Measurements from ENCODE around the gene MTSS2.
"Not testable (repeated sequence)": the region's sequence is repeated elsewhere in the genome, so short reads cannot be mapped to it uniquely, and the experiment has no call there.

Gene MTSS2

GRCh38 chr16:70678121-70678897 is 7.5 kb downstream of the MTSS2 start:
- H3K27ac Mint-ChIP-seq, result no peak overlapping the region
- TF ChIP-seq CTCF (IDR thresholded peaks at IDR 0.05), result no peak
- DNase-seq, result no peak
- peaks cover 12% of the 10 kb centered on the region for H3K4me1 Mint-ChIP-seq
- no peaks in the 10 kb centered on the region for H3K9me3 Mint-ChIP-seq
- peaks cover 25% of the 10 kb centered on the region for H3K36me3 Mint-ChIP-seq (ENCODE audit: low read depth)
- no peak overlapping the region for H3K4me3 Mint-ChIP-seq
- no peaks in the 10 kb centered on the region for H3K27me3 Mint-ChIP-seq (ENCODE audit: low read depth, poor library complexity)

GRCh38 chr16:70677499-70678120 is 8.2 kb downstream of the MTSS2 start:
- DNase-seq, result no peak
- no peak overlapping the region for H3K27ac Mint-ChIP-seq
- no peak for TF ChIP-seq CTCF (IDR thresholded peaks at IDR 0.05)
- H3K9me3 Mint-ChIP-seq, result no peaks in the 10 kb centered on the region
- H3K27me3 Mint-ChIP-seq (ENCODE audit: low read depth, poor library complexity), result no peaks in the 10 kb centered on the region
- H3K4me3 Mint-ChIP-seq, result no peak overlapping the region
- H3K4me1 Mint-ChIP-seq, result peaks cover 8% of the 10 kb centered on the region
- peaks cover 32% of the 10 kb centered on the region for H3K36me3 Mint-ChIP-seq (ENCODE audit: low read depth)

DNA sequence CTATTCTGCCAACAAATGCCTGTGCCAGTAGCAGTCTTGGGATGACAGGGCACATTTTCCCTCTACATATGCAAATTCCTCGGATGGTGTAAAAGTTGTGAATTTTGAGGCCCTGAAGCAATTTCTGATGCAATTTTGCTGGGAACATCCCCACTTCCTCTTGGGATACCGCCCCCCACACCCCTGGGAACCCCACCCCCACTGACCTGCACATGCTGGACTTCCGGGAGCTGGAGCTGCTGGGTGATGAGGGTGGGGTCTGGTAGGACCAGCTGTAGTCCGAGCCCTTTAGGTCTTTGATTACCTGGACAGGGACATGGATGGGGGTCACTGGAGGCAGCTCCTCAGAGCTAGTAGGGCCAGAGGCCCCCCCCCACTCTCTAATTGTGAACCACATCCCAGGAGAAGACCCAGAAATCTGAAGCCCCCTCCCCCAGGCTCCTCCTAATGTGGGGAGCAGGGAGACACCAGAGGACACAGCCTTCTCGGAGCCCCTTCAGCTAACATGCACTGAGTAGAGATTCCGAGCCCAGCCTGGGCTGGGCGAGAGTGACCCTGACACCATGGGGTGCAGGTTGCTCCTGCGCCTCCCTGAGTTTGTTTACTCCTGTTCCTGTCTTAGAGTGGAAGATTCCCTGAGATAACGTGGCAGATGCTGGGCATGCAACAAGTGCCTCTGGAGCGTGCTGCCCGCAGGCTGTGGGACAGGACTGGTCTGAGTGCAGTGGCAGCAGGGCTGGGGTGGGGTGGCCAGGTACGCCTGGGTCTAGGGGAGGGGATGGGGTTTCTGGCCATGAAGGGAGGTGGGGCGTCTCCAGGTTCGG is 9.0 kb downstream of the MTSS2 start:
- Mint-ChIP-seq H3K36me3 (ENCODE audit: low read depth) (peaks cover 39% of the 10 kb centered on the region), H3K27ac (no peak overlapping the region)

DNA sequence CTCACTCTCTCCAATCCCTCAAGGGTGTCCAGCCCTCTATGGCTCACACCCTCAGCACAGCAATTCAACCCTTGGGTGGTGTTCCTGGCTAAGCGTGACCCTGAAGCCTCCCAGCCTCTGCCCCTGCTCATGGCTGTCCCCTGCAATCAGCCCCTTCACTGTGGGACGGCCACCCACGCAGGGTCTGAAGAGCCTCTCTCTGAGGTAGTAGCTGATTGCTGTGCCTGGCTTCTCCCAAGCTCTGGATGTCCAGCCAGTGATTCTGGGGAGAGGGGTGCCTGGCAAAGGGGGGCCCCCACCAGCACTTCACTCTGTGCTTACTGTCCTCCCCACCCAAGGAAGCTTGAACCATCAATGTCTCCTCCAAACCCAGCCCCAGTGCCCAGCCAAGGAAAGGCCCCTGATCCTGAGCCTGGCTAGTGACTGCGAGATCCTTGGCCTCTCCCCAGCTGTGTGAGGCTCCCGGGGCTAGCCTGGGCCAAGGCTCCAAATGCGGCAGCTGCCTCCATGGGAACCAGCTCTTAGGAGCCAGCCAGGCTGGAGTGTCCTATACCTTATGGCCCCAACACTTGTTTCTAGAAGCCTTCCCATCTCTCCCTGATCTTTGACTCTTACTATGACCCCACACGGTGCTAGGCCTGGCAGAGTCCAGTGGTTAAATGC is 9.9 kb downstream of the MTSS2 start:
- no peak overlapping the region for H3K4me3 Mint-ChIP-seq
- H3K4me1 Mint-ChIP-seq, result peaks cover 5% of the 10 kb centered on the region
- no peak overlapping the region for H3K27ac Mint-ChIP-seq
- no peak for DNase-seq
- H3K9me3 Mint-ChIP-seq, result no peaks in the 10 kb centered on the region
- TF ChIP-seq CTCF (IDR thresholded peaks at IDR 0.05), result no peak
- H3K36me3 Mint-ChIP-seq (ENCODE audit: low read depth), result peaks cover 48% of the 10 kb centered on the region
- no peaks in the 10 kb centered on the region for H3K27me3 Mint-ChIP-seq (ENCODE audit: low read depth, poor library complexity)

More for the DNA sequence above, 9.0 kb downstream of the MTSS2 start:
- no peak for DNase-seq
- no peaks in the 10 kb centered on the region for H3K9me3 Mint-ChIP-seq
- H3K27me3 Mint-ChIP-seq (ENCODE audit: low read depth, poor library complexity), result no peaks in the 10 kb centered on the region
- no peak overlapping the region for H3K4me3 Mint-ChIP-seq
- H3K4me1 Mint-ChIP-seq, result peaks cover 5% of the 10 kb centered on the region
- TF ChIP-seq CTCF (IDR thresholded peaks at IDR 0.05), result no peak

GRCh38 chr16:70674221-70675014 is 11.4 kb downstream of the MTSS2 start:
- peaks cover 64% of the 10 kb centered on the region for H3K36me3 Mint-ChIP-seq (ENCODE audit: low read depth)

GRCh38 chr16:70670938-70671337 is 14.9 kb downstream of the MTSS2 start:
- not testable (repeated sequence) for H3K27ac Mint-ChIP-seq; DNase-seq; H3K4me3 Mint-ChIP-seq; H3K27me3 Mint-ChIP-seq (ENCODE audit: low read depth, poor library complexity); H3K4me1 Mint-ChIP-seq
- Mint-ChIP-seq H3K36me3 (ENCODE audit: low read depth) (peaks cover 88% of the 10 kb centered on the region), H3K9me3 (peaks cover 39% of the 10 kb centered on the region)

More at GRCh38 chr16:70674221-70675014, 11.4 kb downstream of the MTSS2 start:
- H3K9me3 Mint-ChIP-seq, result peaks cover 13% of the 10 kb centered on the region
- no peak for TF ChIP-seq CTCF (IDR thresholded peaks at IDR 0.05)
- H3K4me1 Mint-ChIP-seq, result peaks cover 5% of the 10 kb centered on the region
- no peaks in the 10 kb centered on the region for H3K27me3 Mint-ChIP-seq (ENCODE audit: low read depth, poor library complexity)
- no peak overlapping the region for H3K4me3 Mint-ChIP-seq
- DNase-seq, result no peak
- no peak overlapping the region for H3K27ac Mint-ChIP-seq

Data from nephron progenitor cell (in vitro differentiated cells).